HG03354 (cell line): Measurements from ENCODE around the gene ANAPC2.
"Not testable (repeated sequence)": the region's sequence is repeated elsewhere in the genome, so short reads cannot be mapped to it uniquely, and the experiment has no call there.

Experiments
- ATAC-seq: cut with Tn5 transposase; IDR thresholded peaks from one replicate; pipeline ENCODE4 v1.9.1; 2021; ENCODE audit warnings: mild to moderate bottlenecking; ENCODE audit not compliant: unreplicated experiment, poor library complexity, severe bottlenecking

ANAPC2 gene

GRCh38 chr9:137136881-137137607 is 51.3 kb downstream of the ANAPC2 start:
- no peak for ATAC-seq

GRCh38 chr9:137136261-137136880 is 52.0 kb downstream of the ANAPC2 start:
- ATAC-seq, result no peak

DNA sequence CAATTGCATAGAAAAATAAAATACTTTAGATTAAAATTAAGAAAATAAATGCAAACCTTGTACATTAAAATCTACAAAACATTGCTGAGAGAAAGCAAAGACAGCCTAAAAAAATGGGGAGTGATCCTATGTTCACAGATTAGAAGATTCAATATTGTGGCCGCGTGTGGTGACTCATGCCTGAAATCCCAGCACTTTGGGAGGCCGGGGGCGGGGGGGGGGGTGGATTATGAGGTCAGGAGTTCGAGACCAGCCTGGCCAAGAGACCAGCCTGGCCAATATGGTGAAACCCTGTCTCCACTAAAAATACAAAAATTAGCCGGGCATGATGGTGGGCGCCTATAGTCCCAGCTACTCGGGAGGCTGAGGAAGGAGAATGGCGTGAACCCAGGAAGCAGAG is 53.2 kb downstream of the ANAPC2 start:
- not testable (repeated sequence) for ATAC-seq

- ATAC-seq, result no peak
Observed at GRCh38 chr9:137134191-137134590, 54.2 kb downstream of the ANAPC2 start.

- ATAC-seq, result peak; percentile 12
Observed at GRCh38 chr9:137130176-137130755, 58.1 kb downstream of the ANAPC2 start.

- peak; percentile 86 for ATAC-seq
Observed at GRCh38 chr9:137129456-137130175, 58.7 kb downstream of the ANAPC2 start.

GRCh38 chr9:137128862-137129455 is 59.4 kb downstream of the ANAPC2 start:
- ATAC-seq, result peak; percentile 3

- no peak for ATAC-seq
Observed at GRCh38 chr9:137128158-137128861, 60.0 kb downstream of the ANAPC2 start.

DNA sequence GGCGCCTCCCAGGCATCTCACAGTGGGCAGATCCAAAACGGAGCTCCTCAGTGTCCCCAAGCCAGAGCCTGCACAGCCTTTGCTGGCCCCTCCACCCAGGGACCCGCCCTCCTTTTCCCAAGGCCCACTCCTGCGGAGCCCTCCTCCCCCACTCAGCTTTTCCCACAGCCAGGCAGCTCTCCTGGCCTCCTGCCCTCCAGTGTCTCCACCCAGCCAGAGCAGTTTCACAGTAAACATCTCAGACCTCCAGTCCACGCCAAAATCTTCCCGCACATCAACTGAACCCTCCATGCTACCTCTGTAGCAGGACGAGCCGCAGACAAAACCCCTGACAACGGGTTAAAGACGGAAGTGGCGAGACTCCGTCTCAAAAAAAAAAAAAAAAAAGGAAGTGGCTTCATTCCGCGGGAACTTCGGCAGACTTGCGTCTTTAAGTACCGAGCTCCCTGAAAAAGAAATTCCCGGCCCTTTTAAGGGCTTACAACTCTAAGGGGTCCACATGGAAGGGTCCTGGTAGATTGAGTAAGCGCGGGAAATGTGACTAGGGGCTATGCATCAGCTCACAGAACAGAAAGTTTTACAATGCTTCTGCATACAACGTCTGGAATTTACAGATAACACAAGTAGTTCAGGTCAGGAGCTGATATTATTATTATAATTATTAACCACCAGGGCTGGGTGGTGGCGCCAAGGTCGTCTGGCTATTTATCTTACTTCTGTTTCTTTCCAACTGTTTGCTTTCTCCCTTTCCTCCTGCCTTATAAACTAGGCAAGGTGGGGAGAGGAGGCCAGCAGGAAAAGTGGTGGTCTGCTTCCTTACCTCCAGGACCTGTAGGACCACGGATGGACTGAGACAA is 60.8 kb downstream of the ANAPC2 start:
- no peak for ATAC-seq

- no peak for ATAC-seq
Observed at GRCh38 chr9:137126786-137127185, 61.6 kb downstream of the ANAPC2 start.
